SK-N-MC (cell line): ENCODE measurements around the gene SH2D2A.

ENCODE experiments used
- EZH2 ChIP-seq: fragments of 200-600 bp; sonication (generic); IDR thresholded peaks from one replicate; pipeline ENCODE4 v1.6.1; 2017; ENCODE audit warnings: antibody characterized with exemption
- FOXP2 ChIP-seq: optimal IDR thresholded peaks from 2 replicates; pipeline ENCODE3; 2011; ENCODE audit warnings: mild to moderate bottlenecking, moderate library complexity; ENCODE audit not compliant: insufficient read depth; ENCODE audit errors: extremely low read length, control extremely low read depth
- POLR2AphosphoS5 ChIP-seq: IDR thresholded peaks from 2 replicates; pipeline ENCODE4 v1.6.1; 2012; ENCODE audit warnings: mild to moderate bottlenecking, low read depth, low read length, borderline replicate concordance

- TF ChIP-seq EZH2 (no peak), POLR2AphosphoS5 (no peak), FOXP2 (no peak)
Measured at GRCh38 chr1:156808186-156809030, 8.2 kb downstream of the SH2D2A start.
